ENCODE measurements around the gene RNF6. TPM values are rescaled to one million over a fixed set of nuclear protein-coding genes. Genes with fewer than 3 reads are reported as not detected.

The RNF6 gene
- total RNA-seq, 4 donors from 2014 or later: 17.0 to 24.4 (median 23.5) TPM

DNA sequence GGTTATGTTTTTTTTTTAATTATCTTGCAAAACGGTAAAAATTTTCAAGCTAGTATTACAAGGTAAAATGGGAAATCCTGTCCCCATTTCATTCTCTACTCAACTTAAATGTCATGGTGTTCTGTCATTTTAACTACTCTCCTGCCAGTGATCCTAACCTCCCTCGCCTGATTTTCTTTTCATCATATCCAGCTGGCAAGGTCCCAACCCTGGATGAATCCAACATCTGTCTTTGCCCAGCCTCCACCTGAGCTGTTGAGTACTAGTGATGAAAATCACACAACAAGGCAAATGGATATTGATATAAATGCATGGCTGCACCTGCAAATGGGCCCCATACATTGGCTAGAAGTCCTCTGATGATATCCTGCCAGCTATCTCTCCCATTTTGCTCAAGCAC is 24.9 kb upstream of the RNF6 start:
- no peak overlapping the region for H3K27ac ChIP-seq (replicated peaks in 1 of 4)
- intact Hi-C loops (cut with DNase I): no loop called here
- H3K27me3 ChIP-seq: no peaks in the 10 kb centered on the region
- H3K4me3 ChIP-seq: no peak overlapping the region
- H3K36me3 ChIP-seq: no peaks in the 10 kb centered on the region
- TF ChIP-seq POLR2A (IDR thresholded peaks at IDR 0.05; ENCODE audit: low read depth): no peak
- TF ChIP-seq POLR2AphosphoS5 (IDR thresholded peaks at IDR 0.05): no peak
- TF ChIP-seq, protein P1, sequence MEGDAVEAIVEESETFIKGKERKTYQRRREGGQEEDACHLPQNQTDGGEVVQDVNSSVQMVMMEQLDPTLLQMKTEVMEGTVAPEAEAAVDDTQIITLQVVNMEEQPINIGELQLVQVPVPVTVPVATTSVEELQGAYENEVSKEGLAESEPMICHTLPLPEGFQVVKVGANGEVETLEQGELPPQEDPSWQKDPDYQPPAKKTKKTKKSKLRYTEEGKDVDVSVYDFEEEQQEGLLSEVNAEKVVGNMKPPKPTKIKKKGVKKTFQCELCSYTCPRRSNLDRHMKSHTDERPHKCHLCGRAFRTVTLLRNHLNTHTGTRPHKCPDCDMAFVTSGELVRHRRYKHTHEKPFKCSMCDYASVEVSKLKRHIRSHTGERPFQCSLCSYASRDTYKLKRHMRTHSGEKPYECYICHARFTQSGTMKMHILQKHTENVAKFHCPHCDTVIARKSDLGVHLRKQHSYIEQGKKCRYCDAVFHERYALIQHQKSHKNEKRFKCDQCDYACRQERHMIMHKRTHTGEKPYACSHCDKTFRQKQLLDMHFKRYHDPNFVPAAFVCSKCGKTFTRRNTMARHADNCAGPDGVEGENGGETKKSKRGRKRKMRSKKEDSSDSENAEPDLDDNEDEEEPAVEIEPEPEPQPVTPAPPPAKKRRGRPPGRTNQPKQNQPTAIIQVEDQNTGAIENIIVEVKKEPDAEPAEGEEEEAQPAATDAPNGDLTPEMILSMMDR (IDR thresholded peaks at IDR 0.05): no peak
- TF ChIP-seq EP300 (IDR thresholded peaks at IDR 0.05): no peak
- H3K9me3 ChIP-seq: peaks cover 0 to 10% (median 0%) of the 10 kb centered on the region in 4 donors
- 63% methylated on average over 2 of the region's 2 CpGs for WGBS
- H3K4me1 ChIP-seq: no peaks in the 10 kb centered on the region
- no peak for DNase-seq (ENCODE audit: extremely low spot score)

DNA sequence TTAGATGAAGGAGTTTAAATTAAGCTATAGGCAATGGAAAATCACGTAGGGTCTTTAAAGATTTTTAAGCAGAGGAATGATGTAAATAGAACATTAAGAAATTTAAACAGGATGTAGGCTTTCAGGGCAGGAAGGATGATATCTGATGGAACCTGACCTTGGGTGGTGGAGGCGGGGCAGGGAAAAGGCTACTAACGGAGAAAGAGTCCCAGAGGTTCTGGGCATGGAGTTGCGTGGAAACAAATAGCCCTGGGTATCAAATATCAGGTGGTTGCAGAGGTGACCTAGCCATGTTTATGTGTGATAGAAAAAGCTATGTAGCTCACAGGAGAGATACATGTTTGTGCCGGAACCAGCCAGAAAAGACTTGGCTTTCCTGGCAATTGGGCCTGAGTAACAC is 24.0 kb upstream of the RNF6 start:
- no peaks in the 10 kb centered on the region for H3K27me3 ChIP-seq
- no peaks in the 10 kb centered on the region for H3K36me3 ChIP-seq
- peaks cover 0 to 10% (median 0%) of the 10 kb centered on the region in 4 donors for H3K9me3 ChIP-seq
- H3K4me3 ChIP-seq: no peak overlapping the region
- TF ChIP-seq POLR2AphosphoS5 (IDR thresholded peaks at IDR 0.05): no peak
- TF ChIP-seq POLR2A (IDR thresholded peaks at IDR 0.05; ENCODE audit: low read depth): no peak
- TF ChIP-seq, protein P1 (IDR thresholded peaks at IDR 0.05): no peak
- no peak for TF ChIP-seq EP300 (IDR thresholded peaks at IDR 0.05)
- intact Hi-C loops (cut with DNase I): no loop called here
- 77% methylated on average over 5 of the region's 5 CpGs for WGBS
- H3K27ac ChIP-seq (replicated peaks in 1 of 4): no peak overlapping the region
- DNase-seq (ENCODE audit: extremely low spot score): no peak
- H3K4me1 ChIP-seq: no peaks in the 10 kb centered on the region

DNA sequence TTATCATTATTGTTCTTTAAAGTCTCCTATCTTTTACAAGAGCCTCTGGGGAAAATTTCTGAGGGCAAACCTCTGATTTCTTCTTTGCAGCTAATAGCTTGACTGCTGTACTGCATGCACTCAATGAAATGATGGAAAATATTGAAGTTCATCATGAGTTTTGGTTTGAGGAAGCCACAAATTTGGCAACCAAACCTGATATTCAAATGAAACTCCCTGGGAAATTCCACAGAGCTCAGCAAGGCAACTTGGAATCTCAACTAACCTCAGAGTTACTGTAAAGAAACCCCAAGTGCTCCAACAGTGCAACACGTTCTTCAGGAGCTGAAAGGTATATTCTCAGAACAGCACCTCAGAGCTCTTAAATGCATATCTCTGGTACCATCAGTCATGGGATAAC is 14.2 kb upstream of the RNF6 start:
- Histone ChIP-seq H3K36me3 (no peaks in the 10 kb centered on the region), H3K4me3 (no peak overlapping the region), H3K9me3 (no peaks in the 10 kb centered on the region), H3K4me1 (no peaks in the 10 kb centered on the region), H3K27ac (replicated peaks in 1 of 4) (no peak overlapping the region), H3K27me3 (no peaks in the 10 kb centered on the region)
- intact Hi-C loops (cut with DNase I): no loop called here
- TF ChIP-seq, protein P1 (IDR thresholded peaks at IDR 0.05): no peak
- TF ChIP-seq POLR2AphosphoS5 (IDR thresholded peaks at IDR 0.05): no peak
- no peak for TF ChIP-seq EP300 (IDR thresholded peaks at IDR 0.05)
- no peak for TF ChIP-seq POLR2A (IDR thresholded peaks at IDR 0.05; ENCODE audit: low read depth)
- WGBS: 71% methylated on average over 1 of the region's 1 CpG
- DNase-seq (ENCODE audit: extremely low spot score): no peak

DNA sequence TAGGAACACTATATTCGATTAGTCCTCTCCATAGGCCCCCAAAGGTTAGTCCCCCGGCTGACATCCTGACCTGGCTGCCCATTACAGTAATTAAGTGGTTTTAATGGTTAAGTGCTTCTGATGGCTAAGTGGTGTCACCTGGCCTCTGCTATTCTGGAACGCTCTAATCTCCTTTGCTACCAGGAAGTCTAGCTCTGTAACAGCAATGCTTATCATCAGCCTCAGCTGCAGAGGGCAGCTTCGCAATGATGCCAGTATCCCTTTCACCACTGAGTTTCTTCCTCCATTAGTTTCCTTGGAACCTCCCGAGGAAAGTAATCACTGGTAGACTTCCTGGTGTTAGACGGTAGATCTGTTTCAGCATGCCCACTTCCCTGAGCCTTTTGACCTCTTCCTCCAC is 8.6 kb upstream of the RNF6 start:
- no peak for TF ChIP-seq POLR2AphosphoS5 (IDR thresholded peaks at IDR 0.05)
- TF ChIP-seq EP300 (IDR thresholded peaks at IDR 0.05): no peak
- no peak for TF ChIP-seq POLR2A (IDR thresholded peaks at IDR 0.05; ENCODE audit: low read depth)
- TF ChIP-seq, protein P1 (IDR thresholded peaks at IDR 0.05): no peak
- Histone ChIP-seq H3K4me3 (no peak overlapping the region), H3K9me3 (no peaks in the 10 kb centered on the region), H3K27ac (replicated peaks in 1 of 4) (no peak overlapping the region), H3K36me3 (no peaks in the 10 kb centered on the region), H3K27me3 (no peaks in the 10 kb centered on the region), H3K4me1 (peaks cover 0 to 3% (median 0%) of the 10 kb centered on the region in 4 donors)
- no peak for DNase-seq (ENCODE audit: extremely low spot score)
- intact Hi-C loops (cut with DNase I): no loop called here
- 83% methylated on average over 6 of the region's 6 CpGs for WGBS

DNA sequence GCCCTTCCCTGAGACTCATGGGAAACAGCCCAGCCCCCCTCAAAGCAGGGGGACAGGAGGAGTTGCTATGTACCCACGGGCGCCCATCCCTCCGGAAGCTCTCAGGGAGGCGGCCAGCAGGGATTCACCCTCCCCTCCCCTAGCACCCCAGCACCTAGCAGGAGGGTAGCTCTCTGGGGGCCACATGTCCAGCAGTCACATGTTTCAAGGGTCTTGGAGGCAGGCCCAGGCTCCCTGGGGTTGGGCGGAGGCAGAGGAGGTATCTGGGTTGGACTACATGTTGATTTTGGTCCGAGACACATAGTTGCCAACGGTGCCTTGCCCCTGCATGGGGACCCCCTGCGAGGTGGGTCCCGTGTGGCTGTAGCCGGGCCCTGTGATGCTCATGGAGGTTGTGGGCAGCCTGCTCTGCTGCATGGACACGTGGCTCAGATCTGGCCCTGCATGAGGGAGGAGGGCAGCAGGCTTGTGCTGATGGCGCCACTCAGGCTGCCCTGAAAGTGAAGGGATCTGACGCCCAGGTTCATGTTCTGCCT is 7.0 kb upstream of the RNF6 start:
- 94% methylated on average over 6 of the region's 13 CpGs for WGBS

More for the DNA sequence above, 7.0 kb upstream of the RNF6 start:
- TF ChIP-seq POLR2AphosphoS5 (IDR thresholded peaks at IDR 0.05) (no peak), POLR2A (IDR thresholded peaks at IDR 0.05; ENCODE audit: low read depth) (no peak), EP300 (IDR thresholded peaks at IDR 0.05) (no peak)
- TF ChIP-seq, protein P1 (IDR thresholded peaks at IDR 0.05): no peak
- intact Hi-C loops (cut with DNase I): no loop called here
- H3K36me3 ChIP-seq: no peaks in the 10 kb centered on the region
- H3K4me3 ChIP-seq: no peak overlapping the region
- H3K27me3 ChIP-seq: no peaks in the 10 kb centered on the region
- peaks cover 0 to 3% (median 0%) of the 10 kb centered on the region in 4 donors for H3K4me1 ChIP-seq
- no peak overlapping the region for H3K27ac ChIP-seq (replicated peaks in 1 of 4)
- H3K9me3 ChIP-seq: no peaks in the 10 kb centered on the region
- no peak for DNase-seq (ENCODE audit: extremely low spot score)

Measured in esophagus muscularis mucosa (tissue), 4 donors.